GM18870 (cell line): ENCODE data around the gene NISCH.

Source experiments
- ATAC-seq: cut with Tn5 transposase; IDR thresholded peaks from one replicate; pipeline ENCODE4 v1.9.1; 2021; ENCODE audit warnings: moderate library complexity; ENCODE audit not compliant: unreplicated experiment

Gene NISCH

DNA sequence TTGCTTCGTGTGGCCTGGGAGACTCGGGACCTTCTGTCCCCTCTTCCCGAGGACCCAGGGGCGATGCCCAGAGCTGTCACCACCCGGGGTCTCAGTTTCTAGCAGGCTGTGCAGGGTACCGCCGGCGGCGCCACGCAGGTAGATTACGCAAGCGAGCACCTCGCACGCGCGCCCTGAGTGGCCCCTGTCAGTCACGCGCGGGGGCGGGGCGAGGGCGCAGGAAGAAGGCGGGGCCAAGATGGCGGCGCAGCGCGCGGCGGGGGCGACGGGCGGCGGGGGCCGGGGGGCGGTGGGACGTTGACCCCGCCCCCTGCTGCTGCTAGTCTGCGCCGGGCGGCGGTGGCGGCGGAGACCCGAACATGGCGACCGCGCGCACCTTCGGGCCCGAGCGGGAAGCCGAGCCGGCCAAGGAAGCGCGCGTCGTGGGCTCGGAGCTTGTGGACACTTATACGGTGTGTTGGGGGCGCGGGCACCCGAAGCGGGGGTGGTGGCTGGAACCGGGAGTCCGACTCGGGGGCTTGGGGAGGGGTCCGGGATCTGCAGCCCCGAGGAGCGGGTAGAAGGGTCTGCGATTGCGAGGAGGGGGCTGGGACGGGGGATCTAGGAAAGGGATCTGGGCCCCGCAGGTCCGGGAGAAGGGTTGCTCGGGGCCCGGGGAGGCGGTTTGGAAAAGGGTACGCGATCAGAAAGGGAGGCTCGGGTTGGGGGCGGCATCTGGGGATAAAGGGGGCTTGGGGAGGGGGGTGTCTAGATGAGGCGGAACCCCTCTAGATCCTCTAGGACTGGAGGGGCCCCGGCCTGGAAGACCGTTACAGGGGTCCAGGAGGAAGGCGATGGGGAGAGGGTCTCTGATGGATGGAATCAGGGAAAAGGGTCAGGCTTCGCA, at the start of gene NISCH:
NISCH (plus strand) TSS at position 322 of the 886 bp plus-strand sequence; CDS start at position 360, 38 bp downstream.
- no peak for ATAC-seq

DNA sequence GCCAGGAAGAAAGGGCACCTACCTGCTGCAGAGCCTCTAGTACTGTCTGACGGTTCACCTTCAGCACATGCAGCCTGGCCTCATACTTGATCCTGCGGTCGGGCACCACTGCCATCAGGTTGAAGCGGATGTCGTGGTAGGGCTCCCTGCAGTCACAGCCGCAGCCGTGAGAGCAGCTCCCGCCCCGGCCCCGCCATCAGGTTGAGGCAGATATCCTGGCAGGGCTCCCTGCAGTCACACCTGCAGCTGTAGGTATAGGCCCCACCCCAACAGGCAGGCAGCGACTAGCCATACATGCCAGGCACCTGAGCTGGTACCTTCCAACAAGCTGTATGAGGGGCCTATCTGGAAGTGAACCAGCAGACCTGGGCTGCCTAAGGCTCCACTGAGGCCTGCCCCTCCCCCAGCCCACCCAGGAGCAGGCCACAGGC, 49.2 kb upstream of the NISCH start:
- no peak for ATAC-seq

DNA sequence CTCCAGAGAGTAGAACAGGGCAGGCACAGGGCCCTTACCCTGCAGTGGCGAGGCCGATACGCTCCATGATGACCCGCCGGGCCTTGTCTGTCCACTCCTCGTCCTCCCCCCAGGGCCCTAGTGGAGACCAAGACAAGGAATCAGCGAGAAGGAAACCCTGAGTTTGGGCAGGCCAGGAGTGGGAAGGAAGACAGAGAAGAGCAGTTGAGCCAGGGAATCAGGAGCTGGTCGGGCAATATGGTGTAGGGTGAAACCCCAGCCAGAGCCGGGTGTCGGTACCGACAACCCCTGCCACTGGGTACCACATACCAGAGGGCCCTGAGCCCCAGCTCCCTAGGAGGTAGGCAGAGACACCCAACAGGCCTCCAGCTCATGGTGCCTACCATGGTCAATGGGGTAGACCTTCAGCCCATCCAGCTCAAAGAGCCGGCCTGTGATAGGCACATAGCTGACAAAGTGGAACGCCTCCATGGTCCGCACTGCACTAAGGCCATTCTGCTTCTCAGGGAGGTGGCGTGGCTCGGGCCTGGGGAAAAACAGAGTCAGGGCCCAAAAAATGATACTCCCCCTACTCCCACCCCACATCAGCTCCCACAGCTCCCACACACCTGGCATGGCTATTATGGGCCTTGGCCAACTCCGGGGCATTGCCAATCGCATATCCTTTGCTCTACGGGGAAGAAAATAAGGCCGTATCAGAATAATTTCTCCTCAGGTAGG, 48.5 kb upstream of the NISCH start:
- no peak for ATAC-seq

DNA sequence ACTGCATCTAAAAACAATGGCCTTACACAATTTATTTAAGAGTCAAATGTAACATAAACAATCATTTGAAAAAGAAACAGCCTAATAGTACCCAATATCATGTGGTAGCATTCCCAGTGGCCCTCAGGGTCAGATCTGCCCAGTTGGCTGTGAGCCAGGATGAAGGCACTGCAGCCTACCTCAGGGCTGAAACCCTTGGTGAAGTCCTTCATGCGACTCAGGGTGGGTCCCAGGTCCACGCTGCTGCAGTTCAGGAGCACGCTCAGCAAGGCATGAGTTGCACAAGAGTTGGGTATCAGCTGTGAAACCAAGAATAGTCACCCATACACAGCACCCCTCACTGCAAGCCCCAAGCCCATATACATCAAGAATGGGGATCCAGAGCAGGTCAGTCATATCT, 47.6 kb upstream of the NISCH start:
- ATAC-seq: no peak

DNA sequence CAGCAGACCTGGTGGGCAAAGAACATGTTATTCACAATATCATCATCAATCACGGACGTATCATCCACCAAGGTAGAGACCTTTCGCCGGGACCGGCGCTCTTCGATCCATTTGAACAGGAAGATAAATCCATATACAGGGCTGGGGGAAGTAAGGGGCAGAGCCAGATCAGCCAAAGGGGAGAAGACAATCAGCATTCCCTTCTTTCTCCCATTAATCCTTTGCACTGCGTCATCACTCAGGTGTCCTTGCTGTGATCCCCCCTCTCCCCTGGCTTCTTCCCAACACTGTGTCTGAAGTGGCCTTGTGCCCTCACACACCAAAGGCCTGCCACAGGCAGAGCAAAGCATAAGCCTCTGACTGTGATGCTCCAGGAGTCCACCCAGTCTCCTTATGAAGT, 46.9 kb upstream of the NISCH start:
- ATAC-seq: no peak

DNA sequence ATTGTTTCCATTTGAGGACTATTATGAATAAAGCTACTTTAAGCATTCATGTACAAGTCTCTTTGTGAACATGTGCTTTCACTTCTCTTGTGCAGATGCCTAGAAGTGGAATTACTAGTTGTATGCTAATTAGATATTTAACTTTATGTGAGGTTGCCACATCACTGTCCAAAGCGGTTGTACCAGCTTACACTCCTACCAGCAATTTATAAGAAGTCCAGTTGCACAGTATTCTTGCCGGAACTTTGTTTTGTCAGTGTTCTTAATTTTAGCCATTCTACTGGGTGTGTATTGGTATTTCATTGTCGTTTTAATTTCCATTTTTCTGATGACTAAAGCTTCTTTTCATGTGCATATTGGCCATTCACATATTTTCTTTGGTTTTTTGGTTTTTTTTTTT, 39.6 kb upstream of the NISCH start:
- ATAC-seq: no peak

DNA sequence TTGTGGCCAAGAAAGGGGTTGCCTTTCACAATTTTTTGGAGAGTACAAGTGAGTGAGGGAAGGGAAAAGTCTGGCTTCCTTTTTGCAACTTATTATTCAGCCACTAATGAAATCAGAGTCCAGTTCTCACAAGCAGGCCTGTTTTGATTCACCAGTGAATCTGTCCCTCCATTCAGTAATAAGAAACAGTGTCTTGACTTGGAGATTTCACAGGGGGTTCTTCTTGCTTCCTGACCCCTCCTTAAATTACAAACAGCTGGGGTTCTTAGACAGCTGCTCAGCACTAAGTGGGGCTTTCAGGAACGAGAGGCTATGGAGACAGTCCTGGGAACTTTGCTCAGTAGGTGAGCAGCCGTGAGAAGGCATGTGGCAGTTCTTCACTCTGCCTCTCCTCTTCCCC, 35.0 kb upstream of the NISCH start:
- ATAC-seq: no peak

DNA sequence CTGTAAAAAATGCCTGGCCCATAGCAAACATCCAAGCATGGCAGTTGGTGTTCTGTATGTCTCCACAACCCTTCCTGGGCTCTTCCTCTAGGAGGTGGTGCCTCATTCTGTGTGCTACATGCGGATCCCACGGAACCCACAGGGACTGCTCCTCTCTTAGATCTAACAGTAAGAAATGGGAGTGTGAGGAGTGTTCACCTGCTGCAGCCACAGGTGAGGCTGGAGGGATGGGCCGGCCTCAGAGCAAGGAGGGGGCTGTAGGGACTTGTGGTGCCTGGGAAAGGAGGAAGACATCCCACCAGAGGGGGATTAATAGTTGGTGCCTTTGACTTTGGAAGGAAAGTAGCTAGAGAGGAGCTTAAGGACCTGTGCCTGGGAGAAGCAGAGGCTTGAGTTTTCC, 32.7 kb upstream of the NISCH start:
- ATAC-seq: no peak

DNA sequence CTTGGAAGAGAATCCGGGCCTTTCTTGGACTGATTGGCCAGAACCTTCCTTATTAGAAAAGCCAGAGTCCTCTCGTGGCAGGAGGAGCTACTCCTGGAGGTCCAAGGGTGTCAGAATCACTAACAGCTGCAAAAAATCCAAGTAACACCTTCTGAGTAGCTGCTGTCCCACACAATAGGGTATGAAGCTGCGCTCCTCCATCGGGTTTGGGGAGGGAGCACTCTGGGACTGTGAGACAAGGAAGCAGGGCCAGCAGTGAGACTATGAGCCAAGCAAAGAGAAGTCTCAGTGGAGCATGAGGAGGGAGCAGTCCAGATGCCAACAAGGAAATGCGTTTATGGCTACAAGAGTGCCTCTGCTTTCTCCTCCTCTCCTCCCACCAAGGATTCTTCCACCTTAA, 32.2 kb upstream of the NISCH start:
- ATAC-seq: no peak

DNA sequence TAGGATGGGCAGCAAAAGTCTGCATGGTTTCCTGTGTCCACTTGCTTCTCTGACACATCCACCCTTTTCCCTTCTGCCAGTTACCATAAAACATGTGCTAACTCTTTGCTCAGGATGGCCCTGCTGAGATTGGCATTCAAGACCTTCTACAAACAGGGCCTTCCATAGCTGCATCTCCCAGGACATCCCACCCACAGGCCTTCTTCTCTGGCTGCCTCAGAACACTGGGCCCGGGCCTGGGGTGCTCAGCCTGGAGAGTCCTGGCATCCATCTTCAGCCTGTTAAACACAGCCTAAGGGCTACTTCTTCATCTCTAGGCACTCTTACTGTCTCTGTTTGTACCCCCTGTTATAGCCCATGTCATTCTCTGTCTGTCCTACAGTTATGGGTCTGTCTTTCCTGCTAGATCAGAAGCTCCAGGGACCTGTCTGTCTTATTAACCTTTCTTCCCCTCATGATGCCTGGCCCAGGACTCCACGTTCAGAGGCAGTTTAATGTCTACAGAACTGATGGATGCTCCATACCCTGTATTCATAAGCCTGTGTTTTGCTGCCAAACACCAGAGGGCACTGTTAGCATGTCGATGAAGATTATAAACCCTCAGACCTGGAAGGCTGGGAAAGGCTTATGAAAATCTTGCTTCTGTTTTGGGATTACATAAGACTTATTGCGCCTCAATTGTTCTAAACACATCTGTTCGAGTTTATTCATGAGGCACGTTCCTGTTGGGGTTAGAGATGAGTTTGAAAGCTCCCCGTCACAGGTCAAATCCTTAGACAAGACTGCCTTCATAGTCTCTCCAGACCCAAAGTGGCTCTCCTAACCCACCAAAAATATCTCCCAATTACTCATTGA, 27.0 kb upstream of the NISCH start:
- ATAC-seq: no peak

DNA sequence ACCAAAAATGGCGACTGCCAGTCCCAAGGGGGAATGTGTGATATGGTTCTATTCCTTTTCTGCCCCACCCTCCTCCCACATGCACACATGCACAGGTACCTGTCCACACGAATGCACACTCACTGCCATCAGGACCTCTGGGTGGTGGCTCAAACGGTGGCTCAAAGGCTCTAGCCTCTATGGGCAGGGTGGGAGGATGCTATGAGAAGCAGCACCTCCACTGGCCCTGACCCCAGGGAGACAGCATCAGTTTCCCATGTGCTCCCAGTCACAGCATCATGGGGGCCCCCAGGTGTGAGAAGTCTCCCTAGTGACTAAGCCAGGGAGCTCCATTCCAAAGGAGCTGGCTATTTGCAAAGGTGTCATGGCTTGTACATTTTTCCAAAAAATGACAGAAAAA, 26.4 kb upstream of the NISCH start:
- ATAC-seq: no peak

DNA sequence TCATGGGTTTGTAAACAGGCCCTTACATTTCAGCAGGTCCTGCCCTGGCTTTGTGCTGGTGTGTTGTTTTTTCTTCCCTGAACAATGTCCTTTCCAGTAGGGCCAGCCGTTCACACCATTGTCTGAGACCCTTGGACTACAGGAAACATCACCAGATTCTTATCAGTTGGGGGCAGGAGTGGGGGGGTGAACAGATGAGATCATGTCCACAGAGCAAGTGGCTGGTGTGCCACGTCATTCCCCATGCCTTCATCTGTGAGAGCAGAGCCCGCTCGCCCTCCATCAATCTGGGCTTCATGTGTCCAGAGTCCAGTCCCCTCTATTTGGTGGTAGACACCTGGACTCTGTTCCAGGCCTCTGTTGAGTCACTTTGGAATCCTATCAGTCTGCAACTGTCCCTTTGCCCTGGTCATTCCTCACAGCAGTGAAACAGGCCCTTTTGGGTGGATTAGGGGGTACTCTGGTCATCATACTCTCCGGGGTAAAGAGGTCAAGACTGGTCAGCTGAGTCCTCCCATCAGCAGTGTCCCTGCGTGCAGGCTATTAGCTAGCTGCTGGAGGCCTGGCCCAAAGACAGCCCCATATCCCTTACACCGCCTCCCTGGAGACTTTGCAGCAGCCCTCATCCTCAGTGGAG, 25.5 kb upstream of the NISCH start:
- no peak for ATAC-seq

DNA sequence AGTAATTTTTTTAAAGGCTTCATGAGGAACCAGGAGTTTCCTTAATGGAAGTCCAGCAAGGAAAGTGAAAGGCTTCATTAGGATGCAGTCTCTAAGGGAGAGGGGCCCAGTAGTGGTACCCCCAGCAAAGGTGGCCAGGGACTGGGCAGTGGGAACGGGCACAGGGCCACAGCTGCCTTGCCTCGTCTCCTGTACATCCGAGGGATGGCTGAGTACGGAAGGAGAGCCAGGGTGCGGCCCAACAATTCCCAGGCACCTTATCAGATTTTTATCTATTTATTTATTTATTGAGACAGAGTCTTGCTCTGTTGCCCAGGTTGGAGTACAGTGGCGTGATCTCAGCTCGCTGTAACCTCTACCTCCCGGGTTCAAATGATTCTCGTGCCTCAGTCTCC, 25.0 kb upstream of the NISCH start:
- ATAC-seq: no peak

DNA sequence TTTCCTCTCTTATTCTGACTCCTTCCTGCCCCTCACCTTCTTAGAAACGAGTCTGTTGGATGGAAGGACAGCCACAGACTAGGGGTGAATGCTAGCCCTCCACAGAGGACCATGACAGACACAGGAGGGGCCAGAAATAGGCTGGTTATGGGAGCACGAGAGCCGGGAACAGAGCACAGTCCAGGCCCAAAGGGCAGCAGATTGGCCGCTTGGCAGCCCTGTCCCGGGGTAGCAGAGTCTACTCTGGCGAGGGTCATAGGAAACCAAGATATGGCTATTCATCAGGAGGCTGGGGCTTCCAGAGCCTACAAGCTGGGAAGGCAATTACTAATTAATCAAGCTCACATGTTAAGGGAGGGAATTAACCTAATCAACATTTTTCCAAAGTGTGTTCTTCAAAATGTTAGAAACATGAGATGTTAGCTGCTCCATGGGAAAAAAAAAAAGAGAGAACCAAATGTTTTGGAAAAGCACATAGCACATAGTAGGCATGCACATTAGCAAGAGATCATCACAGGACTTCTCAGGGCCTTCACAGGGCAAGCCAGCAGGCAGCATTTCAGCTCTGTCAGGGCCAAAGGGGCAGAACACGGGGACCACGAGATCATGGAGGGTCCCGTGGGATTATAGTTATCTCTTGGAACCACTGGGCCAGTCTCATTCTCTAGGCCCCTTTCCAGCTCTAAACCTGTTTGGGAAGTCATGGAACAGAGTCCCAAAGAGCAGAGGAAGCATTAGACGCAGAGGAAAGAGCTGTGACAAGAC, 23.8 kb upstream of the NISCH start:
- no peak for ATAC-seq

DNA sequence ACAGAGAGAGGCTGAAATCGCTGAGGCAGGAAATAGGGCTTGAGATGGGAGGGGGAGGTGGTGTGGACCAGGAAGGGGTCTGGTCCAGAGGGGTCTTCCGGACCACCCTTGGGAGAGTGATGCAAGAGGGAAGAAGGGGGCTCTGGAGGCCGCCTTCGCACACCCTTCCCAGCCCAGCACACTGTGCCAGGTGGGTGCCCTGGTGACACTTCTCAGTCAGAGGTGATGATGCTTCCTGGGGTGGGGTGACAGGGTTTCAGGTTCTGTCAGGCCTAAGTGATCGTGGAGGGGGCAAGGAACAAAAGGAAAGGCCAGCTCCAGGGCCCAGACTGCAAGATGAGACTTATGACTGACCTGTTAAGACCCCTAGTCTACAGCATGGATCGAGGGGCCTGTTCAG, 23.2 kb upstream of the NISCH start:
- no peak for ATAC-seq

DNA sequence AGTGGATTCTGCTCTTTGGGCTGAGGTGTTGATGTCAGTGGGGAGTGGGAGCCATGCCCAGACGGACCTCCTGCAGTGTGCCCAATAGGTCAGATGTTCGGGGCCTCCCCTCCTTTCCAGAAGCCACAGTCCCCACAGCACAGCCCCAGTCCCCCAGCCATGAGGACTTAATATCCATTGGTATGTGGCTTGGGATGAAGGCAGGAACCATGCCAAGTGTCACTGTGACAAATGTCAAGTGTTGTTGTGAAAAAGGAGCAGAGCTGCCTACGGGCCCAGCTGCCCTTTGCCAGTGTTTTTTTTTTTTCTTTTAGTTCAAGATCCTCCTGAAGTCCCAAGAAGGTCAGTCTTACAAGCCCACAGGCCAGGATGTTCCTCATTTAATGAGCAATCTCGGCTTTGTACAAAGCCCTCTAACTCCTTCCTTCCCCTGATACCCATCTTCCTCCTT, 22.7 kb upstream of the NISCH start:
- no peak for ATAC-seq

DNA sequence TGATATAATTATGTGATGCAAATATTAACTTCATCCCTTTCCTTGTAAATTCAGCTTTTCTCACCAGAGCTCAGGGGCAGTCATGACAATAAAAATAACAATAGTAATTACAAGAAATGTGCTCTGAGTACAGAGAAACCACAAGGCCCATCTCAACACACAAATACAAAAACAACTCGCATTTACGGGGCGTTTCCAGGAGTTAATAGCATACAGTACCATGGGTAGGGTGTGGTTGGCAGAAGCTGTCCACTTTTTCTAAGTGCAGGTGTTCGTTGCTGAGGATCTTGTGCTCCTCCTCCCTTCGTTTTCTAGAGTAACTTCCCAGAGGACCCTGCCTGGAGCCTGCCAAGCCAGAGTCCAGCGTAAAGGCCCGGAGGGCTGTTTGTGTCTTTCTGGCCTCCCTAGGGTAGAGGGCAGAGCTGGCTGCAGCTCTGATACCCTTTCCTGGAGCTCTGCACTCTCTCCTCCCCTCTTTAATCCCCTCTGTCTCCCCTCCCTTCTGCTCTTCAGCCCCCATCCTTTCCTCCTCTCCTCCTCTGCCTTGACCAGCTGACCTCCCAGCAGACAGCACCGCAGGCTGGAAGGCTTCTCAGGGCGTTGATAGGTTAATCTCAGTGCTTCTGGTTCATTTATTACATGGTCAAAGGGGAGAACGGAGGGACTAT, 21.9 kb upstream of the NISCH start:
- no peak for ATAC-seq

DNA sequence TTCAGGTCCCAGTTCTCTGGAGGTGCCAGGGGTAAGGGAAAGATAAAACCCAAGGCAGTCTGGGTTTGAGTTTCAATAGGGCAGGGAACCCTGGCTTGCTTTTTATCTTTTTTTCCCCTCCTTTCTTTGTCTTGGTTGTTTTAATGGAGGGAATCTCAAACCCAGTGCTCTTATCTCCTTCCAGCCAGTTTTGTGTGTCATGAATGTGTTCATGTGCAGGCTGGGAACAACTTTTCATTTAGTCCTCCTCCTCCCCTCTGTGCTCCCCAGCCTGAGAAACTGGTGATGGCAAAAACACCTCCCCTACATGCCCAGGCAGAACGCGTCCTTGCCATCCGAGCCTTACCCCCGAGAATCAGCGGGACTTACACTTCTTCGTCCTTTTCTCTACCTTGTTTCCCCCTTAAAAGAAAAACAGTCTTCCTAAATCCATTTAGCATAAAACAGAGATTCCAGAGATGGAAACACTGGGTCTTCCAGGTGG, 21.4 kb upstream of the NISCH start:
- no peak for ATAC-seq

DNA sequence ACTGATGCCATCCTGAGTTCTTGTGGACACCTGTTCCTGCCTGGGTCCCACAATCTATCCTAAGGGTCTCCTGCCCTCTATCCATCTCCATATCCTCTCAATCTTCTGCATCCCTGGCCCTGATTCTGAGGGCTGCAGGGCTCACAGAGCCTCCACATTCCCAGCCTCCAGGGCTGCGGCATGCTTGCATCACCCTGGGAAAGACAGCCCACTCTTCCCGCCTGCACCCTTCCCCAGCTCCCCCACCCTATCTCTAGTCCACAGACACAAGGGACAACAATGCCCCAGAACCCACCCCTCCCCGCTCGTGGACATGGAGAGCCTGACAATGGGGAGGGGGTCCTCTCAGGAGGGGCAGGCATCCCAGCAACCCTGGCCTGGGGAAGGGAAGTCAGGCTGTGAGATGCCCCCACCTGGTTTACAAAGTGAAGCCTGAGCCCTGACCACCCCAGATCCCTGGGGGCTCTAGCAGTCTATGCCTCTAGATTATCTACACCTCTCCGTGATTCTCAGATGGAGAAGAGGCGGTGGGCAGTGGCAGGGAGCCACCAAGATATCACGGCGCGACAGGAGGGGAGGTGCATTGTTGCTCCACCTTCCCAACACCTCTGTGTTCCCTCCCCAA, 20.8 kb upstream of the NISCH start:
- no peak for ATAC-seq
